Measurements from ENCODE around the gene VPS25. TPM values are rescaled to one million over a fixed set of nuclear protein-coding genes. Genes with fewer than 3 reads are reported as not detected.
A peak's percentile ranks its signal among the peaks of the same experiment; 100 is the strongest.

Gene VPS25
- total RNA-seq, 4 donors from 2014 or later = 38.5 to 71.2 (median 56.3) TPM

GRCh38 chr17:42748908-42749798, 24.1 kb upstream of the VPS25 start:
- H3K9me3 ChIP-seq = no peaks in the 10 kb centered on the region
- TF ChIP-seq POLR2A (IDR thresholded peaks at IDR 0.05) = no peak
- TF ChIP-seq CTCF (IDR thresholded peaks at IDR 0.05) = no peak
- H3K27ac ChIP-seq = peak overlapping the region; percentile 39 to 51 (median 44)
- H3K36me3 ChIP-seq = no peaks in the 10 kb centered on the region
- no peaks in the 10 kb centered on the region for H3K27me3 ChIP-seq
- no peak for DNase-seq
- 64 to 70% methylated on average over 11 of the region's 11 CpGs for WGBS, 2 donors
- intact Hi-C loops (cut with DNase I) = no loop called here
- H3K4me3 ChIP-seq (replicated peaks in 1 of 3) = no peak overlapping the region
- H3K4me1 ChIP-seq = peaks cover 1 to 22% of the 10 kb centered on the region in 2 donors

GRCh38 chr17:42750739-42751344, 22.4 kb upstream of the VPS25 start:
- no peak for DNase-seq
- H3K36me3 ChIP-seq = no peaks in the 10 kb centered on the region
- 34% methylated on average over 3 of the region's 3 CpGs for WGBS, 2 donors
- intact Hi-C loops (cut with DNase I) = no loop called here
- H3K4me3 ChIP-seq (replicated peaks in 1 of 3) = no peak overlapping the region
- peaks cover 0 to 17% of the 10 kb centered on the region in 2 donors for H3K4me1 ChIP-seq
- H3K27me3 ChIP-seq = no peaks in the 10 kb centered on the region
- no peaks in the 10 kb centered on the region for H3K9me3 ChIP-seq
- H3K27ac ChIP-seq = peak overlapping the region; percentile 35 to 44 (median 36)
- TF ChIP-seq CTCF (IDR thresholded peaks at IDR 0.05) (no peak), POLR2A (IDR thresholded peaks at IDR 0.05) (no peak)

- intact Hi-C loops (cut with DNase I) = no loop called here
- 87% methylated on average over 7 of the region's 7 CpGs for WGBS, 2 donors
Observed at GRCh38 chr17:42751628-42752027, 21.6 kb upstream of the VPS25 start.

GRCh38 chr17:42754782-42755181, 18.5 kb upstream of the VPS25 start:
- no peak overlapping the region for H3K4me3 ChIP-seq (replicated peaks in 1 of 3)
- WGBS, 2 donors = 30 to 59% methylated on average over 2 to 3 of the region's 3 CpGs
- TF ChIP-seq POLR2A (IDR thresholded peaks at IDR 0.05) (no peak), CTCF (IDR thresholded peaks at IDR 0.05) (no peak)
- H3K4me1 ChIP-seq = peaks cover 0 to 11% of the 10 kb centered on the region in 2 donors
- H3K27me3 ChIP-seq = no peaks in the 10 kb centered on the region
- no peak overlapping the region for H3K27ac ChIP-seq
- intact Hi-C loops (cut with DNase I) = no loop called here
- H3K36me3 ChIP-seq = no peaks in the 10 kb centered on the region
- no peaks in the 10 kb centered on the region for H3K9me3 ChIP-seq
- DNase-seq = peak; percentile 90 to 91

More at GRCh38 chr17:42751628-42752027, 21.6 kb upstream of the VPS25 start:
- Histone ChIP-seq H3K27ac (peak overlapping the region in 1 of 3 donors; percentile 33), H3K36me3 (no peaks in the 10 kb centered on the region), H3K9me3 (no peaks in the 10 kb centered on the region), H3K4me1 (peaks cover 0 to 17% of the 10 kb centered on the region in 2 donors), H3K27me3 (no peaks in the 10 kb centered on the region), H3K4me3 (replicated peaks in 1 of 3) (no peak overlapping the region)
- TF ChIP-seq POLR2A (IDR thresholded peaks at IDR 0.05) (no peak), CTCF (IDR thresholded peaks at IDR 0.05) (no peak)
- no peak for DNase-seq

All from thyroid gland (tissue), 4 donors.